ENCODE measurements around the gene GRHL3. TPM values are rescaled to one million over a fixed set of nuclear protein-coding genes. Genes with fewer than 3 reads are reported as not detected.
A peak's percentile ranks its signal among the peaks of the same experiment; 100 is the strongest.
"Not testable (repeated sequence)": the region's sequence is repeated elsewhere in the genome, so short reads cannot be mapped to it uniquely, and the experiment has no call there.

GRHL3 gene
- 1 to 10 TPM; 8.1 to 8.4 TPM for total RNA-seq

- no peaks in the 10 kb centered on the region for H3K36me3 ChIP-seq
- WGBS: 8% methylated on average over 21 of the region's 21 CpGs
- H3K4me1 ChIP-seq (replicated peaks): peaks cover 5% of the 10 kb centered on the region
- H3K9me3 ChIP-seq: no peaks in the 10 kb centered on the region
- intact Hi-C loops (cut with DNase I): loop anchor here (10.0 kb wide), 1 partner anchor 115 kb away; no protein-coding TSS in a partner anchor
- no peak for TF ChIP-seq POLR2AphosphoS5 (IDR thresholded peaks at IDR 0.05)
- TF ChIP-seq POLR2A (IDR thresholded peaks at IDR 0.05): peak; percentile 26
- no peak for TF ChIP-seq CTCF (IDR thresholded peaks at IDR 0.05)
- peak within 1 kb of the TSS; percentile 11 to 13 for H3K4me3 ChIP-seq
- no peaks in the 10 kb centered on the region for H3K27me3 ChIP-seq (replicated peaks; ENCODE audit: insufficient read depth)
- DNase-seq (ENCODE audit: low spot score): peak; percentile 73
- H3K27ac ChIP-seq: peak within 1 kb of the TSS; percentile 45 to 74
These were observed at the start of gene GRHL3 for GRCh38 chr1:24319312-24319863. Gene GRHL3, plus strand, starts transcription at chr1:24319357. Its CDS starts 195 bp downstream, at chr1:24319552.

GRCh38 chr1:24274203-24275103, 44.7 kb upstream of the GRHL3 start:
- H3K4me3 ChIP-seq; H3K27me3 ChIP-seq (replicated peaks; ENCODE audit: insufficient read depth); H3K36me3 ChIP-seq; intact Hi-C loops (cut with DNase I); H3K4me1 ChIP-seq (replicated peaks); H3K9me3 ChIP-seq; DNase-seq (ENCODE audit: low spot score); H3K27ac ChIP-seq: not testable (repeated sequence)
- 84% methylated on average over 20 of the region's 20 CpGs for WGBS

- Histone ChIP-seq H3K4me3 (no peak overlapping the region), H3K27ac (no peak overlapping the region), H3K27me3 (replicated peaks; ENCODE audit: insufficient read depth) (no peaks in the 10 kb centered on the region), H3K36me3 (no peaks in the 10 kb centered on the region), H3K9me3 (no peaks in the 10 kb centered on the region), H3K4me1 (replicated peaks) (no peaks in the 10 kb centered on the region)
- 90% methylated on average over 2 of the region's 2 CpGs for WGBS
- intact Hi-C loops (cut with DNase I): no loop called here
- no peak for DNase-seq (ENCODE audit: low spot score)
- no peak for TF ChIP-seq CTCF (IDR thresholded peaks at IDR 0.05)
- TF ChIP-seq POLR2A (IDR thresholded peaks at IDR 0.05): no peak
- TF ChIP-seq POLR2AphosphoS5 (IDR thresholded peaks at IDR 0.05): no peak
These were observed 44.1 kb upstream of the GRHL3 start for GRCh38 chr1:24275104-24275410.

GRCh38 chr1:24275510-24275909, 43.6 kb upstream of the GRHL3 start:
- no peak overlapping the region for H3K27ac ChIP-seq
- no peak for DNase-seq (ENCODE audit: low spot score)
- no peaks in the 10 kb centered on the region for H3K36me3 ChIP-seq
- H3K9me3 ChIP-seq: no peaks in the 10 kb centered on the region
- 95% methylated on average over 5 of the region's 5 CpGs for WGBS
- H3K4me3 ChIP-seq: no peak overlapping the region
- no peak for TF ChIP-seq POLR2AphosphoS5 (IDR thresholded peaks at IDR 0.05)
- TF ChIP-seq POLR2A (IDR thresholded peaks at IDR 0.05): no peak
- TF ChIP-seq CTCF (IDR thresholded peaks at IDR 0.05): no peak
- intact Hi-C loops (cut with DNase I): no loop called here
- no peaks in the 10 kb centered on the region for H3K27me3 ChIP-seq (replicated peaks; ENCODE audit: insufficient read depth)
- H3K4me1 ChIP-seq (replicated peaks): no peaks in the 10 kb centered on the region

GRCh38 chr1:24276791-24277190, 42.4 kb upstream of the GRHL3 start:
- Histone ChIP-seq H3K27ac (no peak overlapping the region), H3K36me3 (no peaks in the 10 kb centered on the region), H3K4me1 (replicated peaks) (no peaks in the 10 kb centered on the region), H3K9me3 (no peaks in the 10 kb centered on the region), H3K4me3 (no peak overlapping the region), H3K27me3 (replicated peaks; ENCODE audit: insufficient read depth) (no peaks in the 10 kb centered on the region)
- no peak for DNase-seq (ENCODE audit: low spot score)
- WGBS: 61% methylated on average over 6 of the region's 6 CpGs
- no peak for TF ChIP-seq CTCF (IDR thresholded peaks at IDR 0.05)
- no peak for TF ChIP-seq POLR2A (IDR thresholded peaks at IDR 0.05)
- no peak for TF ChIP-seq POLR2AphosphoS5 (IDR thresholded peaks at IDR 0.05)
- intact Hi-C loops (cut with DNase I): no loop called here

Data from prostate gland (tissue), 2 donors.